Adipocyte (in vitro differentiated cells): ENCODE results near the gene CEBPE.

Source experiments
- DNase-seq: peaks from one replicate; pipeline ENCODE4 v3.0.0-alpha.2; 2015; ENCODE audit warnings: low read depth
- H3K27me3 ChIP-seq: replicated peaks from 2 replicates; pipeline ENCODE4 v1.7.0; 2013; ENCODE audit warnings: mild to moderate bottlenecking, low read length, moderate library complexity; ENCODE audit not compliant: control insufficient read depth, insufficient read depth
- H3K36me3 ChIP-seq: 2 replicates; pipeline ENCODE4 v1.7.0; 2013; ENCODE audit warnings: low read length, mild to moderate bottlenecking, moderate library complexity; ENCODE audit not compliant: control insufficient read depth, insufficient read depth, severe bottlenecking
- H3K4me1 ChIP-seq: 2 replicates; pipeline ENCODE4 v1.7.0; 2013; ENCODE audit warnings: mild to moderate bottlenecking, low read length, moderate library complexity; ENCODE audit not compliant: control insufficient read depth, insufficient read depth
- H3K4me3 ChIP-seq: 2 replicates; pipeline ENCODE4 v1.7.0; 2013; ENCODE audit warnings: mild to moderate bottlenecking, low read length, moderate library complexity
- H3K9ac ChIP-seq: 2 replicates; pipeline ENCODE4 v1.7.0; 2013; ENCODE audit warnings: mild to moderate bottlenecking, low read length, moderate library complexity
- H3K9me3 ChIP-seq: 2 replicates; pipeline ENCODE4 v1.7.0; 2013; ENCODE audit warnings: mild to moderate bottlenecking, low read length, moderate library complexity; ENCODE audit not compliant: control insufficient read depth

CEBPE gene

GRCh38 chr14:23142826-23143225, 23.8 kb upstream of the CEBPE start:
- DNase-seq, result no peak
- Histone ChIP-seq H3K9ac (no peak overlapping the region), H3K4me1 (peaks cover 46% of the 10 kb centered on the region), H3K9me3 (no peaks in the 10 kb centered on the region), H3K27me3 (no peaks in the 10 kb centered on the region), H3K36me3 (peaks cover 21% of the 10 kb centered on the region), H3K4me3 (no peak overlapping the region)

DNA sequence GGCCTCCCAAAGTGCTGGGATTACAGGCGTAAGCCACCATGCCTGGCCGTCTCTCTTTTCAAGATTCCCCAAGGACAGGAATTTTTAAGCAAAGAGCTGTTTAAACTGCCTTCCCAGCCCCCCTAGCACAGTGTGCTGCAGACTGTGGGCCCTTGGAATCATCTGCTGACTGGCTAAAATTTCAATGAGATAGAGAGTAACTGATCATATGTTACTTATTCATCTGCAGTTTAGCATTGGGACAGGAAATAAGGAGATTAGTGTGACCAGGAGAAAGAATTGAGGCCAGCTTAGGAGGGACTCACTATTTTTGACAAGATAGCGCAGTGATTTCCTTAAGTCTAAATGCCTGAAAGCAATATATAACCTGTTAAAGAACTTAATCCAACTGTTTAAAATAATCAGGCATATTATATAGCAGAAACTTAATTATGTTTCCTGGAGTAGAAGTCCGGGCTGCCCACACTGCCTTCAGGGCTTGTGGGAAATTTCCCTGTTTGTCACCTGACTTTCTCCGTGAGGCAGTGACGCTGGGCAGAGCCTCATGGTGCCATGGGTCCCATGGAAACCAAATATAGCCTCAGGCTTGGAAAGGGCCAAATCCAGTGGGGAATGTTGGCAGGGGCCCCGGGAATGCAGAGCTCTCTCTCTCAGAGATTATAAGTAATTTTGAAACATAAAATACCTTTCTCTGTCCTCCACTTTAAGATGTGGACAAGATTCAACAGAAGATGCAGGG, 22.8 kb upstream of the CEBPE start:
- Histone ChIP-seq H3K36me3 (peaks cover 21% of the 10 kb centered on the region), H3K4me1 (peaks cover 48% of the 10 kb centered on the region), H3K9ac (no peak overlapping the region), H3K4me3 (no peak overlapping the region), H3K9me3 (no peaks in the 10 kb centered on the region), H3K27me3 (no peaks in the 10 kb centered on the region)
- peak; percentile 94 for DNase-seq

- Histone ChIP-seq H3K4me1 (peaks cover 35% of the 10 kb centered on the region), H3K9me3 (no peaks in the 10 kb centered on the region), H3K4me3 (no peak overlapping the region), H3K9ac (no peak overlapping the region), H3K36me3 (peaks cover 29% of the 10 kb centered on the region), H3K27me3 (no peaks in the 10 kb centered on the region)
- no peak for DNase-seq
Observed at GRCh38 chr14:23140371-23140770, 21.3 kb upstream of the CEBPE start.

GRCh38 chr14:23139874-23140273, 20.8 kb upstream of the CEBPE start:
- Histone ChIP-seq H3K9me3 (no peaks in the 10 kb centered on the region), H3K36me3 (peaks cover 29% of the 10 kb centered on the region), H3K9ac (no peak overlapping the region), H3K4me3 (no peak overlapping the region), H3K27me3 (no peaks in the 10 kb centered on the region), H3K4me1 (peaks cover 34% of the 10 kb centered on the region)
- no peak for DNase-seq

- Histone ChIP-seq H3K9me3 (no peaks in the 10 kb centered on the region), H3K27me3 (no peaks in the 10 kb centered on the region), H3K36me3 (peaks cover 29% of the 10 kb centered on the region), H3K9ac (no peak overlapping the region), H3K4me3 (no peak overlapping the region), H3K4me1 (peaks cover 20% of the 10 kb centered on the region)
- DNase-seq, result no peak
Observed at GRCh38 chr14:23137813-23138535, 18.9 kb upstream of the CEBPE start.

DNA sequence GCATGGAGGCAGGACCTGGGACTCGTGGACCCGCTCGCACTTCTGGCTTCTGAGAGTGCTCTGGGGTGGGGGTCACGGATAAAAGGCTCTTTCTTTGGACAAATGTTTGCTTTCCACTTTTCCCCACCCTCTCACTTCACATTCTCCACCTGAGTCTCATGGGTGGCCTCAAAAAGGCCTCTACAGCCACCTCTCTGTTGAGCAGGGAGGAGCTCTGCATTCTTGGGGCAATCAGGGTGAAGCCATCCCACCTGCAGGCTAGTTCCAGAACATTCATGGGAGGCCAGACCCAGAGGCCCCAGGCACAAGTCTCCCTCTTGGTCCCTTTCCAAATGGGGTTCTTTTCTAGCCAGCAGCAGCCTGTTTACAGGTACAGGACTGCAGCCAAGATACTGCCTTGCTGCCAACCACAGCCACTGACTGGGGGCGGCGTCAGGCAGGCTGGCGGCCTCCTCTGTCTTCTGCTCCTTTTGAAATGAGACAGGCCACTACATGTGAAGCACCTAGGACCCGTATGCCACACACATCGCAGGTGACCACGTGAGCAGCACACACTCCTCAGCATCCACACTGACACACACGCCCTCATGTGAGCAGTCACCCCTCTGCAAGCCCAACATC, 18.2 kb upstream of the CEBPE start:
- no peak for DNase-seq
- no peaks in the 10 kb centered on the region for H3K9me3 ChIP-seq
- no peak overlapping the region for H3K4me3 ChIP-seq
- H3K36me3 ChIP-seq, result peaks cover 29% of the 10 kb centered on the region
- H3K4me1 ChIP-seq, result peaks cover 13% of the 10 kb centered on the region
- no peak overlapping the region for H3K9ac ChIP-seq
- H3K27me3 ChIP-seq, result no peaks in the 10 kb centered on the region

DNA sequence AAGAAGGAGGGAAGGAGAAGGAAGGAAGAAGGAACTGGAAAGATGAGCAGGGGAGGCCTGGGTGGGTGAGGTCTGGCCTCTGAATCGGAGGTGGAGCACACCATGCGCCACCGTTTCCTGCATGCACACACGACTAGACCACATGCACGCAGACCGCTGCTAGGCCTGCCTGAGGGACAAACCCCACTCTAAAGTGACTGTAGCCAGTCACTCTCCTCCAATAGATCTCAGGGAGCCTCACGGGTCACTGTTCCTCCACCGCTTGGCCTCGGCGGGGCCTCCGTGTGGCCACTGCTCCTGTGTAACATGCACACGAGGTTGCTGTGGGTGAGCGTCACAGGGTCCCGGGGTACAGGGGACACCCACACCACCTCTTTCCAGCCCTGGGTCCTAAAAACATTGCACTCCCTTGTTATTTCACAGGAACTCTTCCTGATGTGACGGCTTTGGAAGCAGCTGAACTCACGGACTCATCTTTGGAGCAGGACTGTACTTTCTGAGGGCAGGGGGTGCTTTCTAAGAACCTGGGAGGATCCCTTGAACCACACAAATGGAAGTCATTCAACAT, 17.6 kb upstream of the CEBPE start:
- no peak for DNase-seq
- Histone ChIP-seq H3K9me3 (no peaks in the 10 kb centered on the region), H3K4me1 (peaks cover 6% of the 10 kb centered on the region), H3K36me3 (peaks cover 29% of the 10 kb centered on the region), H3K4me3 (no peak overlapping the region), H3K27me3 (no peaks in the 10 kb centered on the region), H3K9ac (no peak overlapping the region)

GRCh38 chr14:23132970-23133369, 13.9 kb upstream of the CEBPE start:
- Histone ChIP-seq H3K4me1 (peaks cover 3% of the 10 kb centered on the region), H3K9me3 (no peaks in the 10 kb centered on the region), H3K4me3 (no peak overlapping the region), H3K9ac (no peak overlapping the region), H3K27me3 (no peaks in the 10 kb centered on the region), H3K36me3 (peaks cover 30% of the 10 kb centered on the region)
- no peak for DNase-seq

GRCh38 chr14:23131482-23131881, 12.4 kb upstream of the CEBPE start:
- peaks cover 5% of the 10 kb centered on the region for H3K4me1 ChIP-seq
- no peaks in the 10 kb centered on the region for H3K9me3 ChIP-seq
- no peak for DNase-seq
- peaks cover 30% of the 10 kb centered on the region for H3K36me3 ChIP-seq
- H3K9ac ChIP-seq, result no peak overlapping the region
- no peak overlapping the region for H3K4me3 ChIP-seq
- H3K27me3 ChIP-seq, result no peaks in the 10 kb centered on the region

DNA sequence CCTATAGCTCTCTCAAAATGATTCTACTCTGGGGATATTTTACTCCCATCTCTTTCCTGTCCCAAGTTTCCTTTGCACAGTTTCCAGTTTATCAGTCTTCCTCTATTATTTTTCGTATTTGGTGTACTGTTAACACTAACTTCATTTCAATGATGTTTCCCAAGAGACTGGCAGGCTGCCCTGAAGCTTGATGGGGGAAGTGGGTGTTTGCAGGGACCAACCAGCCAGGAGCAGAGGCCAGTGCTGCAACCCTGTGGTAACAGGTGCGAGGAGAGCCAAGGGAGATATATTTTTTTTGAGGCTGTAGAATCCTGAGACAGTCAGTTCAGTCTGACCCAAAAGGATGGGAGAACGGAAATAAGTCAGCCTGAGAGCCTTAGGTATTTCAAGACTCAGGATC, 11.8 kb upstream of the CEBPE start:
- DNase-seq, result no peak
- H3K36me3 ChIP-seq, result peaks cover 24% of the 10 kb centered on the region

GRCh38 chr14:23129759-23130316, 10.8 kb upstream of the CEBPE start:
- Histone ChIP-seq H3K4me1 (peaks cover 22% of the 10 kb centered on the region), H3K9ac (no peak overlapping the region), H3K9me3 (no peaks in the 10 kb centered on the region), H3K36me3 (peaks cover 24% of the 10 kb centered on the region), H3K27me3 (no peaks in the 10 kb centered on the region), H3K4me3 (no peak overlapping the region)
- DNase-seq, result no peak

More for the DNA sequence above, 11.8 kb upstream of the CEBPE start:
- Histone ChIP-seq H3K4me3 (no peak overlapping the region), H3K9me3 (no peaks in the 10 kb centered on the region), H3K27me3 (no peaks in the 10 kb centered on the region), H3K9ac (no peak overlapping the region), H3K4me1 (peaks cover 11% of the 10 kb centered on the region)
